Liver (tissue), 9 donors: ENCODE results near the gene ASIC1. TPM values are rescaled to one million over a fixed set of nuclear protein-coding genes. Genes with fewer than 3 reads are reported as not detected.

ENCODE experiments used
- DNase-seq: peaks from one replicate; pipeline ENCODE4 v3.0.0-alpha.2; 2017; ENCODE audit warnings: low spot score
- H3K27ac ChIP-seq, 2 donors: one replicate each; pipeline ENCODE4 v1.7.0; 2013; ENCODE audit warnings: inconsistent platforms in 2 of 2, low read length in 2 of 2, control low read depth in 1 of 2, low read depth in 1 of 2, mild to moderate bottlenecking in 1 of 2
- H3K27me3 ChIP-seq, 4 donors: one replicate each; pipeline versions ENCODE4 v1.6.1 to v1.7.0; 2013; ENCODE audit warnings: low read length in 3 of 4, inconsistent platforms in 1 of 4, mild to moderate bottlenecking in 1 of 4, moderate library complexity in 1 of 4; ENCODE audit not compliant: control insufficient read depth in 4 of 4, insufficient read depth in 4 of 4
- H3K36me3 ChIP-seq, 4 donors: one replicate each; pipeline versions ENCODE4 v1.6.1 to v1.7.0; 2013; ENCODE audit warnings: low read length in 3 of 4, mild to moderate bottlenecking in 3 of 4, low read depth in 1 of 4, moderate library complexity in 1 of 4; ENCODE audit not compliant: control insufficient read depth in 4 of 4, insufficient read depth in 3 of 4
- H3K4me1 ChIP-seq, 4 donors: one replicate each; pipeline versions ENCODE4 v1.6.1 to v1.7.0; 2013; ENCODE audit warnings: low read length in 3 of 4, mild to moderate bottlenecking in 3 of 4, moderate library complexity in 1 of 4; ENCODE audit not compliant: control insufficient read depth in 4 of 4, insufficient read depth in 4 of 4
- H3K4me3 ChIP-seq, 3 donors: one replicate each; pipeline versions ENCODE4 v1.6.1 to v1.7.0; 2013; ENCODE audit warnings: low read length in 3 of 3, control low read depth in 1 of 3, low read depth in 1 of 3, mild to moderate bottlenecking in 1 of 3
- H3K9ac ChIP-seq, 2 donors: one replicate each; pipeline ENCODE4 v1.7.0; 2013; ENCODE audit warnings: low read length in 2 of 2, mild to moderate bottlenecking in 2 of 2, moderate library complexity in 2 of 2, control low read depth in 1 of 2, low read depth in 1 of 2
- H3K9me3 ChIP-seq, 4 donors: one replicate each; pipeline versions ENCODE4 v1.6.1 to v1.7.0; 2013; ENCODE audit warnings: low read length in 3 of 4; ENCODE audit not compliant: control insufficient read depth in 4 of 4
- EGR1 ChIP-seq, 2 donors: IDR thresholded peaks; 2 replicates each; pipeline ENCODE4 v1.6.1; 2016 to 2018; ENCODE audit warnings: antibody characterized with exemption in 2 of 2, low read depth in 2 of 2
- FOXA1 ChIP-seq: IDR thresholded peaks from 2 replicates; pipeline ENCODE4 v1.6.1; 2016; ENCODE audit warnings: antibody characterized with exemption
- FOXA2 ChIP-seq: IDR thresholded peaks from 2 replicates; pipeline ENCODE4 v1.6.1; 2016; ENCODE audit warnings: antibody characterized with exemption
- GABPA ChIP-seq, 2 donors: IDR thresholded peaks in 1 of 2; conservative IDR thresholded peaks in 1 of 2; 2 replicates each; pipeline ENCODE4 v1.6.1; 2016; ENCODE audit warnings: antibody characterized with exemption in 2 of 2, mild to moderate bottlenecking in 1 of 2, moderate library complexity in 1 of 2
- HNF4A ChIP-seq, 2 donors: conservative IDR thresholded peaks; 2 replicates each; pipeline ENCODE4 v1.6.1; 2016; ENCODE audit warnings: antibody characterized with exemption in 2 of 2, mild to moderate bottlenecking in 2 of 2
- HNF4G ChIP-seq: IDR thresholded peaks from 2 replicates; pipeline ENCODE4 v1.6.1; 2016; ENCODE audit warnings: antibody characterized with exemption
- NR2F2 ChIP-seq: IDR thresholded peaks from 2 replicates; pipeline ENCODE4 v1.6.1; 2016; ENCODE audit warnings: antibody characterized with exemption
- RAD21 ChIP-seq, 2 donors: IDR thresholded peaks; 2 replicates each; pipeline ENCODE4 v1.6.1; 2016; ENCODE audit warnings: antibody characterized with exemption in 2 of 2, mild to moderate bottlenecking in 2 of 2
- RXRA ChIP-seq, 2 donors: IDR thresholded peaks; 2 replicates each; pipeline ENCODE4 v1.6.1; 2017 to 2018; ENCODE audit warnings: antibody characterized with exemption in 2 of 2, mild to moderate bottlenecking in 1 of 2
- SP1 ChIP-seq: IDR thresholded peaks from 2 replicates; pipeline ENCODE4 v1.6.1; 2018; ENCODE audit warnings: antibody characterized with exemption, mild to moderate bottlenecking
- TAF1 ChIP-seq: conservative IDR thresholded peaks from 2 replicates; pipeline ENCODE4 v1.6.1; 2016; ENCODE audit warnings: antibody characterized with exemption, mild to moderate bottlenecking
- YY1 ChIP-seq: IDR thresholded peaks from 2 replicates; pipeline ENCODE4 v1.6.1; 2016; ENCODE audit warnings: antibody characterized with exemption, mild to moderate bottlenecking
- WGBS: extraction: QIAGEN DNeasy Blood & Tissue Kit; methylation state at CpG from one replicate; pipeline ENCODE4 v1.1.7; 2013; 5-methylcytosine and 5-hydroxymethylcytosine counted together
- polyA plus RNA-seq, 2 donors: library from polyadenylated mRNA; stranded (reverse) in 1 of 2; unstranded in 1 of 2; fragments of 200-250 nt in 1 of 2; fragments of >200 nt in 1 of 2; fragmentation: Nextera tagmentation in 1 of 2; extraction: Ambion mirVana in 1 of 2; gene quantifications; one replicate each; pipeline versions ENCODE4 v1.2.1 to v1.2.3, GENCODE V29; 2013 to 2015
- total RNA-seq, 2 donors: library from RNA; depleted of rRNA; stranded (reverse); fragments of >200 nt; gene quantifications; one replicate each; pipeline ENCODE4 v1.2.3, GENCODE V29; 2014
- TF ChIP-seq, protein P1 (sequence below): IDR thresholded peaks from 2 replicates; pipeline ENCODE4 v1.6.1; 2016; ENCODE audit warnings: antibody characterized with exemption
- TF ChIP-seq, protein P2 (sequence below): fragments of 150-350 bp; IDR thresholded peaks from 2 replicates; pipeline ENCODE4 v1.5.1; 2017; ENCODE audit warnings: improper control_type of control experiment, low read depth, low read length; ENCODE audit not compliant: missing input control
- TF ChIP-seq, protein P3 (sequence below): IDR thresholded peaks from 2 replicates; pipeline ENCODE4 v1.6.1; 2016; ENCODE audit warnings: antibody characterized with exemption, mild to moderate bottlenecking
- TF ChIP-seq, protein P4 (sequence below): IDR thresholded peaks from 2 replicates; pipeline ENCODE4 v1.6.1; 2016; ENCODE audit warnings: antibody characterized with exemption
- donor health status: healthy.
- donor health status: healthy.
- donor health status: healthy.
- donor health status: healthy.
- donor health status: healthy.

Gene ASIC1
- total and polyA plus RNA-seq, 4 donors: 0.05 to 0.08 (median 0.06) TPM; not detected in 1

DNA sequence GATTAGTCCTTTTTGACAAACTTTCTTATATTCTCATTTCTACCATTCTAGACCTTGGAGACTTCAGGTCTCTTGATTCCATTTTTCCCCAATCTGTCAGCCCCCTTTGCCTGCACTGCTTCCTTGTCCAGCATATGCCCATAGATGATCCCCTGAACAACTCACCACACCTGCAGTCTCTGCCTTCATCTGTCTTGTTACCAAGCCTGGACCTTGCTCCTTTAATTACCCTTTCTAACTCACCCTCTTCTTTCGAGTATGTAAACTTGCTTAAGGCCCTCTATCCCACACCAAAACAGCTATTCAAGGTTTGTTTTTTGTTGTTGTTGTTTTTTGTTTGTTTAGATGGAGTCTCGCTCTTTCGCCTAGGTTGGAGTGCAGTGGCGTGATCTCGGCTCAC lies 64.2 kb downstream of the ASIC1 start (continued):
- TF ChIP-seq EGR1 (IDR thresholded peaks at IDR 0.05; ENCODE audit: low read depth in 2 of 2): no peak
- TF ChIP-seq, protein P1, sequence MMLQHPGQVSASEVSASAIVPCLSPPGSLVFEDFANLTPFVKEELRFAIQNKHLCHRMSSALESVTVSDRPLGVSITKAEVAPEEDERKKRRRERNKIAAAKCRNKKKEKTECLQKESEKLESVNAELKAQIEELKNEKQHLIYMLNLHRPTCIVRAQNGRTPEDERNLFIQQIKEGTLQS: no peak

DNA sequence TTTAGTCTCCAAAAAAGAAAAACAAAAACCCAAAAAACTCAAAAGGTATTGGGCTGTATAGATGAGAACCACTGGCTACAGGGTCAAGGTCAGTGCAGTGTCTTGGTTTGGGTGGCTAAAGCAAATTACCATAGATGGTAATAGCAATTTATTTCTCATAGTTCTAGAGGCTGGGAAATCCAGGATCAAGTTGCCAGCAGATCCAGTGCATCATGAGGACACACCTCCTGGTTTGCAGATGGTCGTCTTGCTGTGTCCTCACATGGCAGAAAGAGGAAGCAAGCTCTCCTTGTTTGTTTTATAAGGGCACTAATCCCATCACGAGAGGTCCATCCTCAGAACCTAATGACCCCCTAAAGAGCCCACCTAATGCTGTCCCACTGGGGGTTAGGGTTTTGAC lies 65.8 kb downstream of the ASIC1 start:
- no peak for DNase-seq
- H3K36me3 ChIP-seq: peaks cover 8 to 38% (median 24%) of the 10 kb centered on the region in 4 donors
- no peak overlapping the region for H3K4me3 ChIP-seq
- H3K9me3 ChIP-seq: no peaks in the 10 kb centered on the region
- H3K27me3 ChIP-seq: no peaks in the 10 kb centered on the region
- H3K4me1 ChIP-seq: no peaks in the 10 kb centered on the region
- 86% methylated on average over 2 of the region's 2 CpGs for WGBS
- no peak overlapping the region for H3K27ac ChIP-seq
- TF ChIP-seq RXRA (IDR thresholded peaks at IDR 0.05) (no peak), SP1 (no peak), RAD21 (IDR thresholded peaks at IDR 0.05) (no peak), YY1 (no peak), FOXA1 (no peak), GABPA (IDR thresholded peaks at IDR 0.05 in 1 of 2, conservative IDR thresholded peaks at IDR 0.05 in 1 of 2) (no peak), TAF1 (no peak)
- TF ChIP-seq, protein P2, sequence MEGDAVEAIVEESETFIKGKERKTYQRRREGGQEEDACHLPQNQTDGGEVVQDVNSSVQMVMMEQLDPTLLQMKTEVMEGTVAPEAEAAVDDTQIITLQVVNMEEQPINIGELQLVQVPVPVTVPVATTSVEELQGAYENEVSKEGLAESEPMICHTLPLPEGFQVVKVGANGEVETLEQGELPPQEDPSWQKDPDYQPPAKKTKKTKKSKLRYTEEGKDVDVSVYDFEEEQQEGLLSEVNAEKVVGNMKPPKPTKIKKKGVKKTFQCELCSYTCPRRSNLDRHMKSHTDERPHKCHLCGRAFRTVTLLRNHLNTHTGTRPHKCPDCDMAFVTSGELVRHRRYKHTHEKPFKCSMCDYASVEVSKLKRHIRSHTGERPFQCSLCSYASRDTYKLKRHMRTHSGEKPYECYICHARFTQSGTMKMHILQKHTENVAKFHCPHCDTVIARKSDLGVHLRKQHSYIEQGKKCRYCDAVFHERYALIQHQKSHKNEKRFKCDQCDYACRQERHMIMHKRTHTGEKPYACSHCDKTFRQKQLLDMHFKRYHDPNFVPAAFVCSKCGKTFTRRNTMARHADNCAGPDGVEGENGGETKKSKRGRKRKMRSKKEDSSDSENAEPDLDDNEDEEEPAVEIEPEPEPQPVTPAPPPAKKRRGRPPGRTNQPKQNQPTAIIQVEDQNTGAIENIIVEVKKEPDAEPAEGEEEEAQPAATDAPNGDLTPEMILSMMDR: no peak
- TF ChIP-seq, protein P3, sequence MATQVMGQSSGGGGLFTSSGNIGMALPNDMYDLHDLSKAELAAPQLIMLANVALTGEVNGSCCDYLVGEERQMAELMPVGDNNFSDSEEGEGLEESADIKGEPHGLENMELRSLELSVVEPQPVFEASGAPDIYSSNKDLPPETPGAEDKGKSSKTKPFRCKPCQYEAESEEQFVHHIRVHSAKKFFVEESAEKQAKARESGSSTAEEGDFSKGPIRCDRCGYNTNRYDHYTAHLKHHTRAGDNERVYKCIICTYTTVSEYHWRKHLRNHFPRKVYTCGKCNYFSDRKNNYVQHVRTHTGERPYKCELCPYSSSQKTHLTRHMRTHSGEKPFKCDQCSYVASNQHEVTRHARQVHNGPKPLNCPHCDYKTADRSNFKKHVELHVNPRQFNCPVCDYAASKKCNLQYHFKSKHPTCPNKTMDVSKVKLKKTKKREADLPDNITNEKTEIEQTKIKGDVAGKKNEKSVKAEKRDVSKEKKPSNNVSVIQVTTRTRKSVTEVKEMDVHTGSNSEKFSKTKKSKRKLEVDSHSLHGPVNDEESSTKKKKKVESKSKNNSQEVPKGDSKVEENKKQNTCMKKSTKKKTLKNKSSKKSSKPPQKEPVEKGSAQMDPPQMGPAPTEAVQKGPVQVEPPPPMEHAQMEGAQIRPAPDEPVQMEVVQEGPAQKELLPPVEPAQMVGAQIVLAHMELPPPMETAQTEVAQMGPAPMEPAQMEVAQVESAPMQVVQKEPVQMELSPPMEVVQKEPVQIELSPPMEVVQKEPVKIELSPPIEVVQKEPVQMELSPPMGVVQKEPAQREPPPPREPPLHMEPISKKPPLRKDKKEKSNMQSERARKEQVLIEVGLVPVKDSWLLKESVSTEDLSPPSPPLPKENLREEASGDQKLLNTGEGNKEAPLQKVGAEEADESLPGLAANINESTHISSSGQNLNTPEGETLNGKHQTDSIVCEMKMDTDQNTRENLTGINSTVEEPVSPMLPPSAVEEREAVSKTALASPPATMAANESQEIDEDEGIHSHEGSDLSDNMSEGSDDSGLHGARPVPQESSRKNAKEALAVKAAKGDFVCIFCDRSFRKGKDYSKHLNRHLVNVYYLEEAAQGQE: no peak
- H3K9ac ChIP-seq: no peak overlapping the region

DNA sequence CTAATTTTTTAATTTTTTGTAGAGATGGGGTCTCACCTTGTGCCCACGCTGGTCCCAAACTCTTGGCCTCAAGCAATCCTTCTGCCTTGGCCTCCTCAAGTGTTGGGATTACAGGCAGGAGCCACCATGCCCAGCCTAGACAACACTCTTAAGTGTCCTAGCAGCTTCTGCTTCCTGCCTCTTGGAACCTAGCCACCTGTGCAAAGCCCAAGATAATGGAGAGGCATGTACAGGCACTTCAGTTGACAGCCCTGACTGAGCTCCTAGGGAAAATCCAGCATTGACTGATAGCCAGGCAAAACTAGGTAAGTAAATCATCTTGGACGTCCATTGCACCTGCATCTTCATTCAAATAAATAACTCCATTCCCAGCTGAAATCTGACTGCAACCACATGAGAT lies 70.2 kb downstream of the ASIC1 start:
- H3K4me3 ChIP-seq: no peak overlapping the region
- WGBS: 89% methylated on average over 2 of the region's 2 CpGs
- H3K27me3 ChIP-seq: no peaks in the 10 kb centered on the region
- no peaks in the 10 kb centered on the region for H3K9me3 ChIP-seq
- no peak for DNase-seq
- no peak overlapping the region for H3K27ac ChIP-seq
- H3K4me1 ChIP-seq: peaks cover 0 to under 1% (median 0%) of the 10 kb centered on the region in 4 donors
- H3K36me3 ChIP-seq: peaks cover 2 to 30% (median 21%) of the 10 kb centered on the region in 4 donors
- H3K9ac ChIP-seq: no peak overlapping the region
- TF ChIP-seq, protein P1: no peak
- TF ChIP-seq NR2F2 (no peak), FOXA2 (no peak), GABPA (IDR thresholded peaks at IDR 0.05 in 1 of 2, conservative IDR thresholded peaks at IDR 0.05 in 1 of 2) (no peak), RAD21 (IDR thresholded peaks at IDR 0.05) (no peak), HNF4G (no peak), HNF4A (conservative IDR thresholded peaks at IDR 0.05) (no peak), YY1 (no peak), TAF1 (no peak), FOXA1 (no peak)
- TF ChIP-seq, protein P2: no peak
- TF ChIP-seq, protein P4, sequence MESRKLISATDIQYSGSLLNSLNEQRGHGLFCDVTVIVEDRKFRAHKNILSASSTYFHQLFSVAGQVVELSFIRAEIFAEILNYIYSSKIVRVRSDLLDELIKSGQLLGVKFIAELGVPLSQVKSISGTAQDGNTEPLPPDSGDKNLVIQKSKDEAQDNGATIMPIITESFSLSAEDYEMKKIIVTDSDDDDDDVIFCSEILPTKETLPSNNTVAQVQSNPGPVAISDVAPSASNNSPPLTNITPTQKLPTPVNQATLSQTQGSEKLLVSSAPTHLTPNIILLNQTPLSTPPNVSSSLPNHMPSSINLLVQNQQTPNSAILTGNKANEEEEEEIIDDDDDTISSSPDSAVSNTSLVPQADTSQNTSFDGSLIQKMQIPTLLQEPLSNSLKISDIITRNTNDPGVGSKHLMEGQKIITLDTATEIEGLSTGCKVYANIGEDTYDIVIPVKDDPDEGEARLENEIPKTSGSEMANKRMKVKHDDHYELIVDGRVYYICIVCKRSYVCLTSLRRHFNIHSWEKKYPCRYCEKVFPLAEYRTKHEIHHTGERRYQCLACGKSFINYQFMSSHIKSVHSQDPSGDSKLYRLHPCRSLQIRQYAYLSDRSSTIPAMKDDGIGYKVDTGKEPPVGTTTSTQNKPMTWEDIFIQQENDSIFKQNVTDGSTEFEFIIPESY: no peak
- TF ChIP-seq, protein P3: no peak
